ENCODE data around the gene KCNN2. TPM values are rescaled to one million over a fixed set of nuclear protein-coding genes. Genes with fewer than 3 reads are reported as not detected.

The KCNN2 gene
- total RNA-seq, 2 donors from 2014 or later: 0.49 to 0.64 TPM

DNA sequence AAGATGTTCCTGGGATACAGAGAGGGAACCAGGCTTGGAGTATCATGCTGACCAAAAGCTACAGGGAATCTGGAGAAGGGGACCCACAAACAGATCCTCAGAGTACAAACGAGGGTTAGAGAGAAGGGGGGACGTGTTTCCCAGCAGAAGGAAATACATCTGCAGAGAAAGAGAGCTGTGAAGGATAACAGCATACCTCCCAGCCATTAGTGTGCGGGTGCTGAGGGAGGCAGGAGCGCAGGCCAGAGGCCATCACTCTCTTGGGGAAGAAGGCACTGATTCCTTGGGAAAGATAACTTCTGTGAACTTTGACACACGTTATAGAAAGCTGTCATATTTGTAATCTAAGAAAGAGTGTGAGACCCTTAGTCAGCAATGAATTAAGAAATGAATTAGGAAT is 96.9 kb downstream of the KCNN2 start:
- intact Hi-C loops (cut with DNase I, micrococcal nuclease): loop anchor here in 1 of 2 donors (10.0 kb wide), 1 partner anchor 354 kb away; no protein-coding TSS in a partner anchor
- ATAC-seq (no peak), DNase-seq (no peak)

DNA sequence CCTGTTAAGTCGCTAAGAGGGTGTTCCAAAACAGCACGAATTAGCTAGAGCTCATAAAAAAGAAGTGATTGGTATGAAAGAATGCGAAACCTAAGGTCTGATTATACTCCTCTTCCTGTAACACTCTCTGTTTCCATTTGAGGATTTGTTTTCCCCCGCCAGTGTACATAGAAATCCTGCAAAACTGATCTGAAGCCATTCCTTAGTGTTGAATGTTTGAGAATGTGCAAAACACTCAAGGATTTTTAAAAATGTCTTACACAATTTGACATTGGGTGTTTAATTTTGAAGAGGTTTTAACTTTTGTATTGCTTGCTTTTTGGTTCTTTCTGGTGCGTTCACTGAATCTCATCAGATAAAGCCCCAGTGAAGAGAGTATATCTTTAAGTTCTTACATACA is 105.3 kb downstream of the KCNN2 start:
- DNase-seq (no peak), ATAC-seq (no peak)
- intact Hi-C loops (cut with DNase I, micrococcal nuclease): no loop called here

DNA sequence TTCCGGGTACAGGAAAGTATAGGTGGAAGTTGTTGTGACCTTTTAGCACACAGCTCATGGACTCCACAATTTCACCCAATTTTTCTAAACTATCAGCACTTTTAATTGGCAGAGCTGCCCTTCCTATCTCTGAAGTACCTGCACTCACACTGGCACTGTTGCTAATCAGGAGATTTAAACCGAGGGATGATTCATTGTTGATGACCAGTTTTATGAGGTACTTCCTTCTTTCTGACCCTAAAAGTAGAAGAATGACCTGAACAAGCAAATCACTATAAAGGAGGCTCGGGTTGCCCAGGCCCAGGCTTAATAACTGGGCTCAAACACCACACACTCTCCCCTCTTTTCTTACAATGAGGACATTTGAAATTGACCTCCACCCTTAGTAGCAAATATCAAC is 105.9 kb downstream of the KCNN2 start:
- intact Hi-C loops (cut with DNase I, micrococcal nuclease): no loop called here
- no peak for DNase-seq
- ATAC-seq: peak; percentile 63

DNA sequence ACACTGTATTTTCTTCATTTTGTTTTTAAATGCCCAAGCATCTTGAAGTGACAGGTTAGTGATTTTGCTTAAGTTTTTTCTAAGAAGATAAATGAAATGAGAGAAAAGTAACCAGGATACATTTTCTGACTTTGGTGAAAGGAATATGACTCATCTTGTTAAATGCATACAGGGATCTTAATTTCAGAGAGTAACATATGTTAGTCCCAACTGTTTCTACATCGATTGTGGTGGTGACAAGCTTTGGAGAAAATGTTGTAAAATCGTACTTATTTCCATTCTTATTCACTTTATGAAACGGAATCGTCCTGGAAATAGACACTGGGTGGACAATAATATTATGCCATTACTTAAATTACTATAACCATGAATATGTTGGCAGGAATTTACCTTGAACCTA is 107.5 kb downstream of the KCNN2 start:
- ATAC-seq (no peak), DNase-seq (no peak)
- intact Hi-C loops (cut with DNase I, micrococcal nuclease): no loop called here

DNA sequence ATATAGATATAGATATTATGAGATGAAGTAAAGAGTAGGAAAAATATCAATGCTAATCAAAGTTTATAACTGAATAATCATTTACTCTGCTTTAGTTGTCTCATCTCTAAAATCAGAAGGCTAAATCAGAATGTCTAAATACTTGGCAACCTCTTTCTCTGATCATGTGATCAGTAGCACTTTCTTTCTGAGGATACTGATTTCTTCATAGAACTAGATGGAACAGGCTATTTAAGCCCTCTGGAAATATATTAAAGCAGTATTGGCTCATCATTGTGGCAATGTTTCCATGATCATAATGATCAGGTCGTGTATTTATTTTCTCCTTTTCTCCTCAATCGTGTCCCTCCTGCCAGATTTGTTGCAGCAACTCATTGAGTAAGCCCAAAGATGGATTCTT is 109.7 kb downstream of the KCNN2 start:
- ATAC-seq (no peak), DNase-seq (no peak)
- intact Hi-C loops (cut with DNase I, micrococcal nuclease): no loop called here

DNA sequence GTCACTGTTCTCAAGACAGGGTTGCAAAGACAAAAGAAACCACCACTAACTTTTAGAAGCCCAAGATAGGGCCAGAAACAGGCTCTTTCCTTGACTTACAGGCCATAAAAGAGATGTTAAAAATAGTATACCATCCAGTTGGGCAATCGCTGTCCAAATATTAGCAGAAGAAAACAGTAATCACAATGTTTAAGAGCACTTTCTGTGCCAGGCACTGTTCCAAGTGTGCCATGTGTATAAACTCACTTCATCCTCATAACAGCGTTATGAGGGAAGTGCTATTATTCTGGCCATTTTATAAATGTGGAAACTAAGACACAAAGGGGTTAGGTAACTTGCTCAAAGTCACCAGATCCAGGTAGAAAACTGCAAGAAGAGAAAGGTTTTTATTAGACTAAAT is 111.7 kb downstream of the KCNN2 start:
- ATAC-seq: peak; percentile 91
- intact Hi-C loops (cut with DNase I, micrococcal nuclease): no loop called here
- DNase-seq: peak; percentile 48 to 55

DNA sequence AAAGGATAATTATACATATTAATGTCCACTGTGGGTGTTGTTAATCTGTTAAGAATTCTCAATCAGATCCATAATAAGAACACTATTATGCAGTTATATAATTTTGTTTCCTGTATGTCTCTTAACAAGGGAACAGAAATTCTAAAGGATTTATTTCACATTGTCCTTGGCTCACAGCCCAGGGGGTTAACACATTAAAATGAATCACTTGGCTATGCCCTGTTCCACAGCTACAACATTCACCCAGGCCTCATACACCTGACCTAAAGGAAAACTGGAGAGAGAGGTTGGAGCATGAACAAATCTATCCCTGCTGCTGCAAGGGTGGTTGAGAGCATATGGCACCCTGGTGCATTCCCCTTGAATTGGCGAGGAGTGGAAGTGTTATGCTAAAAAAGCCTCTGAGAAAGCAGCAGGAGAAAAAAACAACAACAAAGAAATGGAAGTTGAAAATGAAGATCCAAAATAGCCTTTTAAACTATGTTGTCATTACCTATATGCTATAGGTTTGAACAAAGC is 116.0 kb downstream of the KCNN2 start:
- no peak for ATAC-seq
- no peak for DNase-seq
- intact Hi-C loops (cut with DNase I, micrococcal nuclease): no loop called here

DNA sequence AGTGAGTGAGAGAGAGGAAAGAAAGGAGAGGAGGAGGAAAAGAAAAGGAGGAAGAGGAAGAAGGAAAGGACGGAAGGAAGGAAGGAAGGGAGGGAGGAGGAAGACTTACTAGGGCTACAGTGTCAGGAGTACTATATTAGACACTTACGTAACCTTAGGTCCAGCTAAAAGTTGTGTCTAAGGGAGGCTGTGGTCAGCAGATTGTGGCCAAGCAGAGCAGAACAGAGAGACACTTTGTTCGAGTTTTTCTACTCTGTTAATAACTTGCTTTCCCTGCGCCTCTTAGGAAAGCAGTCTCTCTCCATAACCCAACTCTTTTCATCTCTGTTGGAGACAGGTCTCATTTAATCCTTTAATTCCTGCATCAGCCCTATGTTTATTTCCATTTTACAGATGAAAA is 138.9 kb downstream of the KCNN2 start:
- intact Hi-C loops (cut with DNase I, micrococcal nuclease): no loop called here
- ATAC-seq (no peak), DNase-seq (no peak)

DNA sequence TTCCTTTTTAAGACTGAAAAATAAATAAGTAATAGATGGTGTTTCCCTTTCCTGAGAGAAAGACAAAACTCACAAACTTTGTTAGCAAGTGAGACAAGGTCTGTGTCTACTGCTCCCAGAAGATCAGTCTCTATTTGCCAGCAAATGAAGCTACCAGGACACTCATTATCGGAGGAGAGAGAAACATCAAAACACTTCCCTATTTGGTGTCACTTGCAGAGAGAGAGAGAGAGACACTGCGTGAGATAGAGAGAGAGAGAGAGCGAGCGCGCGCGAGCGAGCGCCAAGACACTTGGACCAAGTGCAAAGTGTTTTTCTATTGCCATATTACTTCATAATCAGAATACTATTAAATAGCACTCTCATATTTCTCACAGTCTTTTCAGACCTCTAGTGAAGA is 142.7 kb downstream of the KCNN2 start:
- ATAC-seq (no peak), DNase-seq (no peak)
- intact Hi-C loops (cut with DNase I, micrococcal nuclease): no loop called here

DNA sequence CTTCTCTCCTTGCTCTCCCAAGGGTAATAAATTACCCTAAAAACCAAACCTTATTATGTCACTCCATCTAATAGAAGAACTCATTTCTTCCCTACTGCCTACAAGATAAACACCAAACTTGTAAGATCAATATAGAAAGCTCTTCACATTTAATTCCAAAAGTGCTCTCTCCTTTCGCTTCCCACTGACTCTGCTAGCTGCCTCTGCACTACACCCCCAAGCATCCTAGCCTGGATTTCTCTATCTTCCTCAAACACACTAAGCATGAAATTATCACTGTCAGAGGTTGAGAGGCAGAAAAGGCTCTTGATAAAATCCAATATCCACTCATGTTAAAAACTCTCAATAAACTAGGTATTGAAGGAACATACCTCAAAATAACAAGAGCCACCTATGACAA is 162.4 kb downstream of the KCNN2 start:
- no peak for DNase-seq
- intact Hi-C loops (cut with DNase I, micrococcal nuclease): no loop called here
- ATAC-seq: no peak

DNA sequence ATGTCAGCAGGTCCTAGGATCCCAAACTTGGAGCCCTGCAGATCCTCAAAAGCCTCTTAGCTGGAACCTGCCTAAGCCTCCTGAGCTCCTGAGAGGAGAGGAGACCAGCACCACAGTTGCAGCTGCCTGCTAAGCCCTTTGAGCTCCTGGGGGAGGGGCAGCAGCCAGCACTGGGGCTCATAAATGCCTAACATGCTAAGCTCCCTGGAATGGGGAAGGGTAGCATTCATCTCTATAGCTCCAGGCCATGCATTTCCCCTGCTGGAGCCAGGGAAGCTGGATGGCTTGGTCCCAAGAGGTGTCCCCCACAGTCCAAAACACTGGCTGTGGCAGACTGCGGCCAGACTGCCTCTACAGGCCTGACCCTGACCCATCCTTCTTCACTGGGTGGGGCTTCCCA is 182.7 kb downstream of the KCNN2 start:
- no peak for ATAC-seq
- no peak for DNase-seq
- intact Hi-C loops (cut with DNase I, micrococcal nuclease): no loop called here

Measured in left colon (tissue), 2 donors.